ENCODE results near the gene MACROH2A1. TPM values are rescaled to one million over a fixed set of nuclear protein-coding genes. Genes with fewer than 3 reads are reported as not detected.

Gene MACROH2A1
- total and polyA plus RNA-seq, 9 of the 15 experiments (the other 6 are each of a cell fraction or from before 2014, with no cell fraction given) = 44.9 to 289 (median 193) TPM

GRCh38 chr5:135367554-135367953, 31.5 kb downstream of the MACROH2A1 start:
- H3K4me1 ChIP-seq (replicated peaks in 1 of 2; ENCODE audit: control insufficient read depth in 2 of 2, insufficient read depth in 2 of 2, low read length in 2 of 2) = no peaks in the 10 kb centered on the region
- H3K4me3 ChIP-seq = no peak overlapping the region
- 0 out of 3 replicates have a peak, but pooled peaks cover 6% of the 10 kb centered on the region for H3K79me2 ChIP-seq (ENCODE audit: control insufficient read depth, insufficient read depth, low read length)
- intact Hi-C loops (cut with micrococcal nuclease) (no loop called here), in situ Hi-C loops (cut with MboI) (no loop called here)
- no peak for TF ChIP-seq SRF (CRISPR knock-in tag; IDR thresholded peaks at IDR 0.05)
- no peak for TF ChIP-seq SIRT6 (IDR thresholded peaks at IDR 0.05; ENCODE audit: low read depth, low read length)
- TF ChIP-seq, protein P1, sequence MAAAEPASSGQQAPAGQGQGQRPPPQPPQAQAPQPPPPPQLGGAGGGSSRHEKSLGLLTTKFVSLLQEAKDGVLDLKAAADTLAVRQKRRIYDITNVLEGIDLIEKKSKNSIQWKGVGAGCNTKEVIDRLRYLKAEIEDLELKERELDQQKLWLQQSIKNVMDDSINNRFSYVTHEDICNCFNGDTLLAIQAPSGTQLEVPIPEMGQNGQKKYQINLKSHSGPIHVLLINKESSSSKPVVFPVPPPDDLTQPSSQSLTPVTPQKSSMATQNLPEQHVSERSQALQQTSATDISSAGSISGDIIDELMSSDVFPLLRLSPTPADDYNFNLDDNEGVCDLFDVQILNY (CRISPR knock-in tag; IDR thresholded peaks at IDR 0.05) = no peak
- TF ChIP-seq ELF4 (CRISPR knock-in tag; IDR thresholded peaks at IDR 0.05) = no peak
- TF ChIP-seq NFIC (IDR thresholded peaks at IDR 0.05) = no peak
- no peak for TF ChIP-seq KAT8 (IDR thresholded peaks at IDR 0.05; ENCODE audit: low read depth)
- no peak for TF ChIP-seq ZBTB7A (IDR thresholded peaks at IDR 0.05; ENCODE audit: borderline replicate concordance, control insufficient read depth, low read depth, low read length)
- no peak for TF ChIP-seq HMBOX1 (IDR thresholded peaks at IDR 0.05)
- TF ChIP-seq ZKSCAN1 (IDR thresholded peaks at IDR 0.05; ENCODE audit: low read depth, low read length) = no peak
- TF ChIP-seq CBFB (CRISPR knock-in tag; IDR thresholded peaks at IDR 0.05) = no peak
- H3K9ac ChIP-seq (ENCODE audit: insufficient read depth in 1 of 2, low read depth in 2 of 2, low read length in 2 of 2) = no peak overlapping the region
- H3K27me3 ChIP-seq (ENCODE audit: control insufficient read depth in 2 of 2, insufficient read depth in 2 of 2, low read length in 2 of 2) = no peaks in the 10 kb centered on the region
- H4K20me1 ChIP-seq (replicated peaks; ENCODE audit: control insufficient read depth, insufficient read depth, low read length) = peaks cover 6% of the 10 kb centered on the region; the same call in 1 of the 2 replicates
- ATAC-seq = no peak
- no peak overlapping the region for H2AFZ ChIP-seq (ENCODE audit: low read depth, low read length)
- WGBS (ENCODE audit: insufficient coverage, low coverage, missing lambda C conversion rate) = 94% methylated on average over 4 of the region's 4 CpGs
- H3K36me3 ChIP-seq (ENCODE audit: control insufficient read depth, insufficient read depth, low read length) = peaks cover 93% of the 10 kb centered on the region
- no peak for DNase-seq (ENCODE audit: extremely low read depth in 1 of 4, low spot score in 3 of 4)
- H3K9me1 ChIP-seq (ENCODE audit: control insufficient read depth, insufficient read depth, low read length) = no peaks in the 10 kb centered on the region
- BruUV-seq (replicated peaks) = no TSS peak
- no peak for FAIRE-seq
- ChIA-PET POLR2A (interaction anchor here (0.7 to 1.5 kb wide), 2 partner anchors 8 to 12 kb away, joined by 3 to 4 read pairs; no protein-coding TSS in a partner anchor), CTCF (ENCODE audit: low intra/inter-chr PET ratio) (no interaction called here)
- H3K27ac ChIP-seq (ENCODE audit: extremely low read depth, low read depth, low read length) = no peak overlapping the region
- no peaks in the 10 kb centered on the region for H3K9me3 ChIP-seq (replicated peaks; ENCODE audit: control insufficient read depth, insufficient read depth, low read depth, low read length)
- no peak overlapping the region for H3K4me2 ChIP-seq (ENCODE audit: insufficient read depth, low read length)

All from K562 (cell line).